ENCODE measurements around the gene MYO1D.
"Not testable (repeated sequence)": the region's sequence is repeated elsewhere in the genome, so short reads cannot be mapped to it uniquely, and the experiment has no call there.

MYO1D gene

DNA sequence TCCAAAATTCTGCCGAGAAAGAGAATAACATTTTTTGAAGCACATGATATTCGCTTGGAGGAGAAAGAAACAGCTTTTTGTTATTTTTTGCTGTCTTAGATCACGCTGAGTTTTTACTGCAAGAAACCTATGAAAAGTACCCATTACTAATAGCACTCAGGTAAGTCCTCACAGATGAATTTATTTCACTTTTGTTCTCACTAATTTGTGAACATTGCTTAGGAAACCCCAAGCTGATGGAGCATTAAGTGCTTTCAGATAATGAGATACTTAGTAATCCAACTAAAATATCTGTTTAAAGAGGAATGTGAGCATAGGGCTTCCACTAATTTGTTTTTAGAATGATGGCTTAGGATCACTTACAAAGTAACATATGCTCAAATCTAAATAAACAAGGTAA, 45.7 kb downstream of the MYO1D start:
- TF ChIP-seq, protein P1, sequence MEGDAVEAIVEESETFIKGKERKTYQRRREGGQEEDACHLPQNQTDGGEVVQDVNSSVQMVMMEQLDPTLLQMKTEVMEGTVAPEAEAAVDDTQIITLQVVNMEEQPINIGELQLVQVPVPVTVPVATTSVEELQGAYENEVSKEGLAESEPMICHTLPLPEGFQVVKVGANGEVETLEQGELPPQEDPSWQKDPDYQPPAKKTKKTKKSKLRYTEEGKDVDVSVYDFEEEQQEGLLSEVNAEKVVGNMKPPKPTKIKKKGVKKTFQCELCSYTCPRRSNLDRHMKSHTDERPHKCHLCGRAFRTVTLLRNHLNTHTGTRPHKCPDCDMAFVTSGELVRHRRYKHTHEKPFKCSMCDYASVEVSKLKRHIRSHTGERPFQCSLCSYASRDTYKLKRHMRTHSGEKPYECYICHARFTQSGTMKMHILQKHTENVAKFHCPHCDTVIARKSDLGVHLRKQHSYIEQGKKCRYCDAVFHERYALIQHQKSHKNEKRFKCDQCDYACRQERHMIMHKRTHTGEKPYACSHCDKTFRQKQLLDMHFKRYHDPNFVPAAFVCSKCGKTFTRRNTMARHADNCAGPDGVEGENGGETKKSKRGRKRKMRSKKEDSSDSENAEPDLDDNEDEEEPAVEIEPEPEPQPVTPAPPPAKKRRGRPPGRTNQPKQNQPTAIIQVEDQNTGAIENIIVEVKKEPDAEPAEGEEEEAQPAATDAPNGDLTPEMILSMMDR (IDR thresholded peaks at IDR 0.05; ENCODE audit: insufficient read depth, missing control alignments): no peak
- DNase-seq (ENCODE audit: insufficient read length, low spot score): no peak
- FAIRE-seq: no peak

DNA sequence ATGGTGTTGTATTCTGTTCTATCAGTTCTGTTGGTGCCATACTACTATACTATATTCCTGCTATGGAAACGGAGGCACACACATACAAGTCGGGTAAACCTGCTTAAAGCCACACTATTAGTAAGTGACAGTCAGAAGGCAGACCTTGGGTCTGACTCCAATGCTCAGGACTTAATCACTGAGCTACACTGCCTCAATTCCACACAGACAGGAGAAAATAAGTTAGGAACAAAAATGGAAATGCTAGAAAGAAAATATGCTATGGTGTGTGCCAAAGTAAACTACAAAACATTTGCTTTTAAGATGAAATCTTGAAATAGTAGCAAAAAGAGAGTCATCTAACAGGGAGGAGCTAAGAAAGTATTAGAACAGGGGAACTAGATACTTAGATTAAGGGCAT, 48.1 kb downstream of the MYO1D start:
- DNase-seq (ENCODE audit: insufficient read length, low spot score) (no peak), FAIRE-seq (no peak)
- TF ChIP-seq, protein P1 (IDR thresholded peaks at IDR 0.05; ENCODE audit: insufficient read depth, missing control alignments): no peak

DNA sequence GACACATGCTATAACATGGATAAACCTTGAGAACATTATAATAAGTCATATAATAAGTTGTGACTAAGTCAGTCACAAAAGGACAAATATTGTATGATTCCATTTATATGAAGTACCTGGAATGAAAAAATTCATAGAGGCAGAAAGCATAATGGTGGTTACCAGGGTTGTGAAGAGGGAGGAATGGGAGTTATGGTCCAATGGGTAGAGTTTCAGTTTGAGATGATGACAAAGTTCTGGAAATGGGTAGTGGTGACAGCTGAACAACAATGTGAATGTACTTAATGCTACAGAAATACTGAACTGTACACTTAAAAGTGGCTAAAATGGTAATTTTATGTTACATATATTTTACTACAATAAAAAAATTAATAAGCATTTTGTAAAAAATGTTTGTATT, 49.7 kb downstream of the MYO1D start:
- no peak for DNase-seq (ENCODE audit: insufficient read length, low spot score)

DNA sequence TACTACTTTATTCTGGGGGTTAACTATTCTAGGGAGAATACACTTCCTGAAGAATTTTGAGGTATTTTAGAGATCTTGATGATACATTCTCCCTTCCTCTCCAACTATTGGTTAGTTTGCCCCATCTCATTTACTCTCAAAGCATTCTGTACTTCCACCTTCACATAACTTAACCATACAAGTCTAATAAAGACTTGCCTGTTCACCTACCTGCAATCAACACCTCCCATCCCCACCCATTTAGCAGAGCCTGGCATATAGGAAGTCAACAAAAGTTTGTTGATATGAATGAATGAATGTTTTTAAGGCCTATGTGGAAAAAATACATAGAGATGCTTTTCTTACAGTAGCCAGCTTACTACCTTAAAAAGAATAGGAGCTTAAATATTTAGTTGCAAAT, 50.8 kb downstream of the MYO1D start:
- FAIRE-seq (no peak), DNase-seq (ENCODE audit: insufficient read length, low spot score) (no peak)
- TF ChIP-seq, protein P1 (IDR thresholded peaks at IDR 0.05; ENCODE audit: insufficient read depth, missing control alignments): no peak

More for the DNA sequence above, 49.7 kb downstream of the MYO1D start:
- TF ChIP-seq, protein P1 (IDR thresholded peaks at IDR 0.05; ENCODE audit: insufficient read depth, missing control alignments): no peak
- no peak for FAIRE-seq

DNA sequence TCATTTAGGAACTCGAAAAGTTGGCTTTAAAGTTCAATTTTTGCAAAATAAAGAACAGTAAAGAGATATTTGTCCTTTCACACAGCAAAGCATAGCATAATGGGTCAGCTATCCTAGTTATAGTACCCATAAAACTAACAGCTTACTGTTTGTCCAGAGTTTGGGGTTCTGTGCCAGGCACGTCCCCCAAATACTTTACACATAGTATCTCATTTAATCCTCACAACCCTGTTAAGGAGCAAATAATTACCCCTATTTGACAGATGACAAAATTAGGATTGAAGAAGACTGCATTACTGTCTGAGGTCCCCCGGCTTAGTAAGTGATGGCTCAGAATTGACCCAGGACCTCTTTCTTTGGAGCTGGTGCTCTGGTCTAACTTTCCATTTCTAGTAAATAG, 52.6 kb downstream of the MYO1D start:
- FAIRE-seq (no peak), DNase-seq (ENCODE audit: insufficient read length, low spot score) (no peak)
- TF ChIP-seq, protein P1 (IDR thresholded peaks at IDR 0.05; ENCODE audit: insufficient read depth, missing control alignments): no peak

DNA sequence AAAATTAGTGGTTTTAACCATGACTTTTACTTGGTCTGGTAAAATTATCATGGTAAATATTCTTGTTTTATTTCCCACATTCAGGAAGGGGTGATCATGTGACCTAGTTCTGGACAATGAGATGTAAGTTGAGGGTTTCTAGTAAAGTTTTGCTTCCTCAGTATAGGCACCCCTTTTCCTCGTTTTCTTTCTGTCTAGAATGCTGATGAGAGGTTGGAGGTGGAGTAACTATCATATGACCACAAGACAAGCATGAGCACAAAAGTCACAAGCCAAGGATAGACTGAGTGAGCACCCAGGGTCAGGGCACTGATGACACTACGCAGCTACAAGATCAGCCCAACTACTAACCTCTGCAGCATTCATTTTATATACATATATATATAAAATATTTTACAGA, 53.9 kb downstream of the MYO1D start:
- no peak for FAIRE-seq
- TF ChIP-seq, protein P1 (IDR thresholded peaks at IDR 0.05; ENCODE audit: insufficient read depth, missing control alignments): no peak
- DNase-seq (ENCODE audit: insufficient read length, low spot score): no peak

DNA sequence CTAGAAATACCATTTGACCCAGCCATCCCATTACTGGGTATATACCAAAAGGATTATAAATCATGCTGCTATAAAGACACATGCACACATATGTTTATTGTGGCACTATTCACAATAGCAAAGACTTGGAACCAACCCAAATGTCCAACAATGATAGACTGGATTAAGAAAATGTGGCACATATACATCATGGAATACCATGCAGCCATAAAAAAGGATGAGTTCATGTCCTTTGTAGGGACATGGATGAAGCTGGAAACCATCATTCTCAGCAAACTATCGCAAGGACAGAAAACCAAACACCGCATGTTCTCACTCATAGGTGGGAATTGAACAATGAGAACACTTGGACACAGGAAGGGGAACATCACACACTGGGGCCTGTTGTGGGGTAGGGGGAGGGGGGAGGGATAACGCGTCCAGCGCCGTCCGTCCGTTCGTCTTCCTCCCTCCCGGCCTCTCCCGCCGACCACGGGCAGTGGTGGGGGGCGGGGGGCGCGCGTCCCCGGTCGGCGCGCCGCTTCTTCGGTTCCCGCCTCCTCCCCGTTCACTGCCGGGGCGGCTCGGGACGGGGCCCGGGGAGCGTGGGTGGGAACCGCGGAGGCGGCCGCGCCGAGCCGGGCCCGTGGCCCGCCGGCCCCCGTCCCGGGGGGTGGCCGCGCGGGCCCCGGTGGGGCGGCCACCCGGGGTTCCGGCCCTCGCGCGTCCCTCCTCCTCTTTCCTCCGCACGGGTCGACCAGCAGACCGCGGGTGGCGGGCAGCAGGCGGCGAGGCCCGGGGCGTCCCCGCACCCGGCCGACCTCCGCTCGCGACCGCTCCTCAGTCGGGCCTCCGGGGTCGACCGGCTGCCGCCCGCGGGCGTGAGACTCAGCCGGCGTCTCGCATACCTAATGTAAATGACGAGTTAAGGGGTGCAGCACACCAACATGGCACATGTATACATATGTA, 54.7 kb downstream of the MYO1D start:
- not testable (repeated sequence) for FAIRE-seq

More for the DNA sequence above, 54.7 kb downstream of the MYO1D start:
- DNase-seq (ENCODE audit: insufficient read length, low spot score): not testable (repeated sequence)

All from D721Med (cell line).